Spleen (tissue), 11 donors: ENCODE data around the gene STK17A. TPM values are rescaled to one million over a fixed set of nuclear protein-coding genes. Genes with fewer than 3 reads are reported as not detected.
A peak's percentile ranks its signal among the peaks of the same experiment; 100 is the strongest.
"Not testable (repeated sequence)": the region's sequence is repeated elsewhere in the genome, so short reads cannot be mapped to it uniquely, and the experiment has no call there.

Experiments used
- DNase-seq: peaks from one replicate; pipeline ENCODE4 v3.0.0-alpha.2; 2020
- H3K27ac ChIP-seq, 8 donors: fragments of 200-600 bp; sonication (generic) in 7 of 8; 1 replicate in 4 of 8; 2 replicates in 4 of 8; pipeline versions ENCODE4 v1.5.0 to v1.8.0; 2016 to 2021; ENCODE audit warnings: inconsistent platforms in 4 of 8, mild to moderate bottlenecking in 4 of 8, moderate library complexity in 1 of 8
- H3K27me3 ChIP-seq, 7 donors: fragments of 200-600 bp; sonication (generic) in 6 of 7; replicated peaks in 1 of 7; 1 replicate in 4 of 7; 2 replicates in 3 of 7; pipeline versions ENCODE4 v1.5.0 to v1.8.0; 2016 to 2021; ENCODE audit warnings: inconsistent platforms in 3 of 7, mild to moderate bottlenecking in 1 of 7
- H3K36me3 ChIP-seq, 6 donors: fragments of 200-600 bp; sonication (generic) in 5 of 6; 1 replicate in 4 of 6; 2 replicates in 2 of 6; pipeline versions ENCODE4 v1.5.0 to v1.8.0; 2016 to 2021; ENCODE audit warnings: inconsistent platforms in 2 of 6
- H3K4me1 ChIP-seq, 6 donors: fragments of 200-600 bp; sonication (generic) in 5 of 6; 1 replicate in 3 of 6; 2 replicates in 3 of 6; pipeline versions ENCODE4 v1.5.0 to v1.8.0; 2016 to 2021; ENCODE audit warnings: inconsistent platforms in 3 of 6
- H3K4me3 ChIP-seq, 8 donors: fragments of 200-600 bp; sonication (generic) in 7 of 8; 1 replicate in 4 of 8; 2 replicates in 4 of 8; pipeline versions ENCODE4 v1.5.0 to v1.8.0; 2016 to 2021; ENCODE audit warnings: inconsistent platforms in 4 of 8, mild to moderate bottlenecking in 4 of 8, moderate library complexity in 2 of 8
- H3K9me3 ChIP-seq, 8 donors: fragments of 200-600 bp; sonication (generic) in 7 of 8; 1 replicate in 4 of 8; 2 replicates in 4 of 8; pipeline versions ENCODE4 v1.5.0 to v1.8.0; 2016 to 2021; ENCODE audit warnings: inconsistent platforms in 4 of 8
- POLR2A ChIP-seq, 3 donors: fragments of 450-650 bp; IDR thresholded peaks; one replicate each; pipeline ENCODE4 v1.5.1; 2017; ENCODE audit warnings: antibody characterized with exemption in 3 of 3, mild to moderate bottlenecking in 1 of 3
- POLR2AphosphoS5 ChIP-seq, 3 donors: sonication (generic); formaldehyde crosslinking; IDR thresholded peaks; one replicate each; pipeline ENCODE4 v1.5.1; 2017; ENCODE audit warnings: antibody characterized with exemption in 3 of 3
- WGBS, 5 donors: extraction: QIAGEN DNeasy Blood & Tissue Kit in 3 of 5; methylation state at CpG; one replicate each; pipeline versions ENCODE4 v1.1.5 to v1.1.7; 2013 to 2018; 5-methylcytosine and 5-hydroxymethylcytosine counted together
- intact Hi-C: fragments of 100-400 bp; cut with DNase I; formaldehyde crosslinking; loops from one replicate; pipeline ENCODE4 v1.15.0; 2023; ENCODE audit warnings: low total_unique reads
- polyA plus RNA-seq, 3 donors: library from polyadenylated mRNA; stranded (reverse); fragments of 200-250 nt; gene quantifications; one replicate each; pipeline ENCODE4 v1.2.1, GENCODE V29; 2013
- total RNA-seq, 7 donors: library from RNA; depleted of rRNA in 3 of 7; stranded (reverse); fragments of >200 nt in 3 of 7; fragmentation: NEBNext Ultra II Directional in 4 of 7; extraction: Animal tissue kit (Norgen Biotek cat#: 25700) in 4 of 7; gene quantifications; one replicate each; pipeline versions ENCODE4 v1.1.0 to v1.2.1, GENCODE V29; 2016 to 2021
- TF ChIP-seq, protein P1 (sequence below), 11 experiments: fragments of 200-600 bp in 7 of 11; fragments of 450-650 bp in 4 of 11; sonication (generic) in 4 of 11; IDR thresholded peaks in 8 of 11; conservative IDR thresholded peaks in 3 of 11; 1 replicate in 7 of 11; 2 replicates in 4 of 11; pipeline versions ENCODE4 v1.4.0 to v1.8.0; 2016 to 2021; ENCODE audit warnings: antibody characterized with exemption in 11 of 11, inconsistent platforms in 4 of 11, mild to moderate bottlenecking in 1 of 11
- donor health status: healthy with polysubstance abuse.
- donor health status: DM: no; HTN: no; CAD: no; lungs with moderate emphysema.
- donor health status: DM: no; HTN: no; CAD: no.
- donor health status: Bipolar disorder and iron deficiency.
- donor health status: healthy.
- donor health status: DM: no; HTN: no; CAD: no.
- donor health status: DM: yes; HTN: yes; CAD: no.

Gene STK17A
- total and polyA plus RNA-seq, 10 donors = 33.4 to 70.1 (median 53.4) TPM

DNA sequence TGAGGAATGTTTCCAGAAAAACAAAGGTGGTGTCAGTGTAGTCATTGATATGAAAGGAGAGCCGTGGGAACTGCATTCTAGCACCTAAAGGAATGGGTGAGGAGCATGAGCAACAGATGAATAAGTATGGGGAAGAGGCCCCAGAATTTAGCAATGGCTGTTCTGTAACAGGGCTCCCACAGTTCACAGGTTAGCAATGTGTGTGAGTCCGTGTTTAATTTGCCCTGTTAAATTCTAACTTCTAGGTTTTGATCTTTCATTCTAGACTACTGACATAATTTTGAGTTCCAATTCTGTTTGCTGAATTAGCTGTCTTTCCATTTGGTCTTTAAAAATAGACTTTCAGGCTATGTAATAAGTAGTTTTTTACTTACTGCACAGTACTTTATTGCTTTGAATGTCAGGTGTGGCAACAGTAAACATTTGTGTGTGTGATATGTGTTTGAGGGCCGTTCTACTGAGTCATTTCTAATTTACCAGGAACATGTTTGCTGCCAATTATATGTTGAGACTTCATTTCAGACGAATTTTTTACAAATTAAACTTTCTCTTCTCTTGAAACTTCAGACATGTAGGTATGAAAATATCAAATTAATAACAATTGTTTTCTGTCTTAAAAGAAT lies 8.8 kb downstream of the STK17A start:
- H3K27me3 ChIP-seq = no peaks in the 10 kb centered on the region
- H3K4me3 ChIP-seq = peak overlapping the region in 1 of 8 donors; percentile 10
- intact Hi-C loops = no loop called here
- H3K36me3 ChIP-seq = peaks cover 0 to 18% (median 8%) of the 10 kb centered on the region in 6 donors
- WGBS, 5 donors = 44 to 57% (median 47%) methylated on average over 4 of the region's 4 CpGs
- H3K9me3 ChIP-seq = no peaks in the 10 kb centered on the region
- no peak for DNase-seq
- TF ChIP-seq, protein P1, sequence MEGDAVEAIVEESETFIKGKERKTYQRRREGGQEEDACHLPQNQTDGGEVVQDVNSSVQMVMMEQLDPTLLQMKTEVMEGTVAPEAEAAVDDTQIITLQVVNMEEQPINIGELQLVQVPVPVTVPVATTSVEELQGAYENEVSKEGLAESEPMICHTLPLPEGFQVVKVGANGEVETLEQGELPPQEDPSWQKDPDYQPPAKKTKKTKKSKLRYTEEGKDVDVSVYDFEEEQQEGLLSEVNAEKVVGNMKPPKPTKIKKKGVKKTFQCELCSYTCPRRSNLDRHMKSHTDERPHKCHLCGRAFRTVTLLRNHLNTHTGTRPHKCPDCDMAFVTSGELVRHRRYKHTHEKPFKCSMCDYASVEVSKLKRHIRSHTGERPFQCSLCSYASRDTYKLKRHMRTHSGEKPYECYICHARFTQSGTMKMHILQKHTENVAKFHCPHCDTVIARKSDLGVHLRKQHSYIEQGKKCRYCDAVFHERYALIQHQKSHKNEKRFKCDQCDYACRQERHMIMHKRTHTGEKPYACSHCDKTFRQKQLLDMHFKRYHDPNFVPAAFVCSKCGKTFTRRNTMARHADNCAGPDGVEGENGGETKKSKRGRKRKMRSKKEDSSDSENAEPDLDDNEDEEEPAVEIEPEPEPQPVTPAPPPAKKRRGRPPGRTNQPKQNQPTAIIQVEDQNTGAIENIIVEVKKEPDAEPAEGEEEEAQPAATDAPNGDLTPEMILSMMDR (IDR thresholded peaks at IDR 0.05 in 8 of 11, conservative IDR thresholded peaks at IDR 0.05 in 3 of 11) = no peak
- no peak for TF ChIP-seq POLR2AphosphoS5 (IDR thresholded peaks at IDR 0.05)
- TF ChIP-seq POLR2A (IDR thresholded peaks at IDR 0.05) = no peak
- H3K4me1 ChIP-seq = peaks cover 33 to 100% (median 92%) of the 10 kb centered on the region in 6 donors
- peak overlapping the region in 5 of 8 donors; percentile 4 to 52 (median 26) for H3K27ac ChIP-seq

DNA sequence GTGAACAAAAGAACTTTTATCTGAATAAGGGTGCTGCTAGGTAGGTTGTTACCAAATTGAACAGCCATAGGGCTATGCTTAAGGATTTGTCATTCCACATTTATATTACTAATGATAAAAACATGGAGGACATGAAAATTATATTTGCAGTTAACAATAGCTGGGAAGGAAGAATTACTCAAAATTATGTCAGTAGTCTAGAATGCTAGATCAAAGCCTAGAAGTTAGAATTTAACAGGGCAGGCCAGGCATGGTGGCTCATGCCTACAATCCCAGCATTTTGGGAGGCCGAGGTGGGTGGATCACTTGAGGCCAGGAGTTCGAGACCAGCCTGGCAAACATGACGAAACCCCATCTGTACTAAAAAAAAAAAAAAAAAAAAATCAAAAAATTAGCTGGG lies 9.4 kb downstream of the STK17A start:
- intact Hi-C loops = no loop called here
- H3K4me1 ChIP-seq = peaks cover 30 to 100% (median 86%) of the 10 kb centered on the region in 6 donors

DNA sequence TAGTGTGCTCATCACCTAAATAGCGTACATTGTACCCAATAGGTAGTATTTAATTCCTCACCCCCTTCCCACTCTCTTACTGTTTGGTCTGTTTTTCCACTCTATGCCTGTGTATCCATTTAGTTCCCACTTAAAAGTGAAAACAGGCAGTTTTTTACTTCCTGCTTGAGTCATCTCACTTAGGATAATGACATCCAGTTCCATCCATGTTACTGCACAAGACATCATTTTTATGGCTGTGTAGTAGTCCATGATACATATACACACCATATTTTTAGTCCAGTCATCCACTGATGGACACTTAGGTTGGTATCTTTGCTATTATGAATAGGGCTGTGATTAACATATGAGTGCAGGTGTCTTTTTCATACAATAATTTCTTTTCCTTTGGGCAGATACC lies 10.1 kb downstream of the STK17A start:
- no peaks in the 10 kb centered on the region for H3K27me3 ChIP-seq
- no peak for DNase-seq
- H3K36me3 ChIP-seq = peaks cover 0 to 32% (median 21%) of the 10 kb centered on the region in 6 donors
- H3K4me3 ChIP-seq = peak overlapping the region in 1 of 8 donors; percentile 2
- TF ChIP-seq, protein P1 (IDR thresholded peaks at IDR 0.05 in 8 of 11, conservative IDR thresholded peaks at IDR 0.05 in 3 of 11) = no peak
- TF ChIP-seq POLR2A (IDR thresholded peaks at IDR 0.05) (no peak), POLR2AphosphoS5 (IDR thresholded peaks at IDR 0.05) (no peak)
- intact Hi-C loops = no loop called here
- peak overlapping the region in 2 of 8 donors; percentile 29 to 52 for H3K27ac ChIP-seq
- H3K9me3 ChIP-seq = no peaks in the 10 kb centered on the region
- WGBS, 5 donors = 88 to 100% (median 94%) methylated on average over 1 of the region's 1 CpG
- H3K4me1 ChIP-seq = peaks cover 24 to 100% (median 81%) of the 10 kb centered on the region in 6 donors

More for the DNA sequence above, 9.4 kb downstream of the STK17A start:
- no peak for DNase-seq
- Histone ChIP-seq H3K9me3 (no peaks in the 10 kb centered on the region), H3K4me3 (no peak overlapping the region), H3K36me3 (peaks cover 0 to 25% (median 15%) of the 10 kb centered on the region in 6 donors), H3K27ac (peak overlapping the region in 3 of 8 donors; percentile 6 to 52 (median 50)), H3K27me3 (no peaks in the 10 kb centered on the region)
- 84 to 88% (median 87%) methylated on average over 3 of the region's 3 CpGs for WGBS, 5 donors
- TF ChIP-seq POLR2A (IDR thresholded peaks at IDR 0.05) (no peak), POLR2AphosphoS5 (IDR thresholded peaks at IDR 0.05) (no peak)
- TF ChIP-seq, protein P1 (IDR thresholded peaks at IDR 0.05 in 8 of 11, conservative IDR thresholded peaks at IDR 0.05 in 3 of 11) = no peak

DNA sequence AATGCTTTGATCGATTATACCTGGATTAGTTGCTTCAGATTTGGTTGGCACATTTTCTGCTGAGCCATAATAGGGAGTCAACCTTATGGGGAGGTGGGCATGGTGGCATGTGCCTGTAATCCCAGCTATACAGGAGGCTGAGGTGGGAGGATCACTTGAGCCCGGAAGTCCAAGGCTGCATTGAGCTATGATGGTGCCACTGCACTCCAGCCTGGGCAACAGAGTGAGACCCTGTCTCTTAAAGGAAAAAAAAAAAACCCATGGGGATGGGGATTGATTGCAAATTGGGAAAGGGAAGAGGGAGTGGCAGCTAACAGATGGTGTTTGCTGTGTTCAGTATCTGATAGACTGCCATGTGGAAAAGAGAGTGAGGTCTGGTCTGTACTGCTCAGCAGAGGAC lies 11.1 kb downstream of the STK17A start:
- intact Hi-C loops = no loop called here

DNA sequence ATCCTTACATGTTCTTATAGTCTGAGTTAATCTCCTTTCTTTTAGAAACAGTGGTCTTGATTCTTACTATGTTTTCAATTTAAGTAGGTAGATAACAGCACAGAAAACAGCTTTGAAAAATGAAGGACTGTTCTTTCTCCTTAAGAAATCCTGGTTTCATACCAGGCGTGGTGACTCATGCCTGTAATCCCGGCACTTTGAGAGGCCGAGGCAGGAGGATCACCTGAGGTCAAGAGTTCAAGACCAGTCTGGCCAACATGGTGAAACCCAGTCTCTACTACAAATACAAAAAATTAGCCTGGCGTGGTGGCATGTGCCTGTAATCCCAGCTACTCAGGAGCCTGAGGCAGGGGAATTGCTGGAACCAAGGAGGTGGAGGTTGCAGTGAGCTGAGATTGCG lies 13.5 kb downstream of the STK17A start:
- H3K9me3 ChIP-seq, intact Hi-C loops, H3K4me3 ChIP-seq, H3K27ac ChIP-seq, DNase-seq, H3K27me3 ChIP-seq: not testable (repeated sequence)
- Histone ChIP-seq H3K36me3 (peaks cover 0 to 58% (median 43%) of the 10 kb centered on the region in 6 donors), H3K4me1 (peaks cover 9 to 100% (median 66%) of the 10 kb centered on the region in 6 donors)
- 85 to 92% (median 89%) methylated on average over 5 of the region's 5 CpGs for WGBS, 5 donors

More for the DNA sequence above, 11.1 kb downstream of the STK17A start:
- no peak for DNase-seq
- Histone ChIP-seq H3K36me3 (peaks cover 0 to 42% (median 31%) of the 10 kb centered on the region in 6 donors), H3K4me3 (no peak overlapping the region), H3K4me1 (peaks cover 16 to 100% (median 76%) of the 10 kb centered on the region in 6 donors), H3K27me3 (no peaks in the 10 kb centered on the region), H3K9me3 (no peaks in the 10 kb centered on the region), H3K27ac (peak overlapping the region in 1 of 8 donors; percentile 30)
- 74 to 87% (median 76%) methylated on average over 2 of the region's 2 CpGs for WGBS, 5 donors
- TF ChIP-seq POLR2A (IDR thresholded peaks at IDR 0.05) = no peak
- TF ChIP-seq POLR2AphosphoS5 (IDR thresholded peaks at IDR 0.05) = no peak
- TF ChIP-seq, protein P1 (IDR thresholded peaks at IDR 0.05 in 8 of 11, conservative IDR thresholded peaks at IDR 0.05 in 3 of 11) = no peak
